NCI-H2227 treated with DMSO at 0.1 percent for 48 hours (cell line): Measurements from ENCODE around the gene NAV2.

Experiments
- DNase-seq: peaks from one replicate; lab custom pipeline; 2025; lab: John Stamatoyannopoulos, UW

NAV2 gene

DNA sequence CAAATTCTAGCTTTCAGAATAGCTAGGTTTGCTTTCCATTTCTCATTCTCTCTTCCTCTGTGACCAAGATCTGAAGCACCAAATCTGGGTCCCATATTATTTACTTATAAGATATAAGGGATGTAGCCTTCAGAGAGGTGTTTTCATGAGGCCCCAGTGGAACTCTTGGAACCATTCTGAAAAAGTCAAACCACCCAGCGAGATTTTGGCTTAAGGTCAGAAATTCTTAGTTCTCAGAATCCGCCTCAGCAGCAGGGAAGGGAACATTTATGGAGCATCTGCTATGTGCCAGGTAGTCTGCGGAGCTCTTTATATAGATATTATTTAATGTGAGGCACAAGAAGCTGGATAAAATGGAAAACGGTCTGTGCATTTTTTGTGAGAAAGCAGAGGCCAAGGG lies 6.3 kb downstream of the NAV2 start:
- no peak for DNase-seq

DNA sequence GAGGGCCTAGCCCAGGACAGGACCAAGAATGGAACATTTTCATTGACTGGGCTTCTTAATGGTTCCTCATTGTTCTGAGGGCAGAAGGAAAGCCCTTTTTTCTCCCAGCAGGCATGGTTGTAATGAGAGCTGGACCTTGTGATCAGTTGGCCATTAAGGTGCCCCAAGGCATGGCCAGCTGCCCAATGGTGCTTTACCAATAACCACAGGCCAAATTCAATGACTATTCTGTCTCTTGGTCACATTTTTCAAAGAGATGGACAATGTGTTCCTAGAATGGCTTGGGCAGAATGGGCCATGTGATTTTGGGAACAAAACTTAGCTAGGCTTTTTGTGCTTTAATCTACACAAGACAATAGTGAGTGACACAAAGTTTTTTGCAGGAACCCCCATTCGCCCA lies 7.3 kb downstream of the NAV2 start:
- no peak for DNase-seq

DNA sequence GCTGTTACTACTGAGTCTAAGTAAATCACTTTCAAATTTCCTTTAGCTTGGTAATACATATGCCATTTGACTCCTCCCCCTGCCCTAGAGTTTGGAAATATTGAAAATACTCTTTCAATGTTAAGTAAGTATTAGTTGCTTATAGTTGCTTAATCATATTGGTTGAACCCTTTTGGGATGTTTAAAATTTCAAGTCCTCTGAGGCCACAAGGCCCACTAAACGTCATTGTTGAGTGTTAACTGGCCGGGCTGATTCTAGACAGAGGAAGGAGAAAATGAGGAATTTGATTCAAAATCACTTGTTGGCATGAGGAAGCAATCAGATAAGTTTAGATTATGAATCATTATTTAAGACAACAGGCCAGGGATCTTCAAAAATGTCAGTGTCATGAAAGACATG lies 8.5 kb downstream of the NAV2 start:
- DNase-seq, result no peak

DNA sequence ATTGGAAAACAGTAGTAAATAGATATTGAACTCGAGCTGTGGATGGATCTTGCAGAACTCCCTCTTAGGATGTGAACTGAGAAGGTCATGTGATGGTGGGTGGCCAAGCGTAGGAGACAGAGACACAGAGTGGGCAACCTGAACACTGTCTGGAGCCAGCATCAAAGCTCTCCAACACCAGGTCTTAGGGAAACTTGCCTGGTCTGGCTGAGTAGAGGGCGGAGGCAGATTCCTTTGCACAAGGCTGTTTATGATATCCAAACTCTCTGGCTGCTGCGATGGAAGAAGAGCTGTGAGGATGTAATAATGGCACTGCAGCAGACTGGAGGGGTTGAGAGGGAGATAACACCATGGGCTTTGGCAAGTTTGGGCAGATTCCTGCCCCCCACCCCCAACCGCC lies 10.1 kb downstream of the NAV2 start:
- DNase-seq, result no peak

DNA sequence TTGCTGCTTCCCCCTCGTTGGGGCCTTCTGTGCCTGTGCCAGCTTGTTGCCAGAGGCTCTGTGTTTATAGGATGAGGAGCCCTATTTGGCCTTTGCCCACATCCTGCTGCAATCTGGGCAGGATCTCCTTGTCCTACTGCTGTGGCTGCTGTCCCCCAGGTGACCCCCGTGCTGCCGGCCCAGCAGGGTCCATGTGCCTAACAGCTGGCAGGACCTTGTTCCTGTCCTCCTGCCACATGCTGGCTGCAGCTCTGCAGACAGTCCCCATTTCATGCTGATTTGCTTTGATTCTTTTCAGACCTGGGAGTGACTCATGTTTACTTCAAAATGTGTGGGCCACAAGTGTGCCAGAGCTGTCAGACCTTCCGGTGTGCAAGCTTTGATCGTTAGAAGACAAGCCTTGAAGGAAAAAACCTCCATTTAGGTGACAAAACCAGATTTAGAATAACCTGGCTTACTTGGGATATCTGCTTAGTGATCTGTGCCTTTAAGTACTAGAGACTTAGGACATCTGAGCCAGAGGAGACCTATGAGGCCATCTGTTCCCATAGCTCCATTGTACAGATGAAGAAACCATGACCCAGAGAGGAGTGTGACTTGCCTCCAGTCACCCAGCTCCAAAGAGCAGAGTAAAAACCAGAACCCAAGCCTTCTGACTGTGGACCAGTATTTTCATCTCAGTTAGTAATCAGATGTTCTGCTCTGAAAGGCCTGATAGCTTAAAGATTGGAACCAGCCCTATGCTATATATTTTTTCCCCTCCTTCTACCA lies 11.1 kb downstream of the NAV2 start:
- no peak for DNase-seq

DNA sequence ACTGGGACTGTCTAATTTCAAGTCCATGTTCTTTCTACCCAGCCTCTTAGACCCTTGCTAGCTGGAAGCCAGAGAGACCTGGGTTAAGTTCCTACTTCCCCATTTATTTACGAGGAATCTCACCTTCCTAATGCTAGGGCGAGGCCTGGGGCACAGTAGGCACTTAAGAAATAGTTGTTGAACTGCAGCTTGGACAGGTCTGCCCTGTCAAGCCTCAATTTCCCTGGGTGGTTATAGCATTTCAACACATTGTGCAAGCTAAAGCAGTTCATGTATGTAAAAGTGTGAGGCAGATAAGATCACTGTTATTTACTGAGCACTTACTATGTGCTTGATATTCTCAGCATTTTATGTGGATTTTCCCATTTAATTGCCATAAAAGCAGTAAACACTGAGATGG lies 12.1 kb downstream of the NAV2 start:
- DNase-seq, result no peak

DNA sequence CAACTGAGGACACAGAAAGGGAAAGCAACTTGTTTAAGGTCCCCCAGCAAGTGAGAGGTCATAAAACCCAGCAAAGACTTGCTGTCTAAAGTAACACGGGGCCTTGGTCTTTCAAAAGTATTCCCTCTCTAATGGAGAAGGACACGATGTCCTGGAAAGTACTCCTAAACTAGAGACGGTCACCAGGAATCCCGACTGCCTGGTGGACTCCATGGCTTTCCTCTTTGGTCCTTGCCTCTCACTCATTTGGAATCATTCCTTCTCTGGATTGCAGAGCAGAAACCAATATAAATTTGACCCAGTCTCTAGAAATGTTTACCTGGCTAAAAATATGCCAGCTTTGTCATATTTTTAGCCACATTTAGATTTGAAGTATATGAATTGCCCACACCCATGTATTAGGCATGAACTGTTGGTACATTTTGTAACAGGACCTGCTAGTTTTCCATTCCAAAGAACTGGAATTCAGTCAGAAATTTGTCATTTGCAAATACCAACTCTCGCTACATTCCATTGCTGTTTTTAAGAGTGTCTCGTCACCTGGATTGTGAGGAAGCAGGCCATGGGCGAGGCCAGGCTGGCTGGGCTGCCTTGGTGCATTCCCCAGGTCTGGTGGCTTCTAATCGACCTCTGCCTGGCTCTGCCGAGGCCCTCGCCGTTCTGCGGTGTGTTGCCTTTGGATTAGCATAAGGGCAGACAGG lies 12.9 kb downstream of the NAV2 start:
- DNase-seq, result no peak

DNA sequence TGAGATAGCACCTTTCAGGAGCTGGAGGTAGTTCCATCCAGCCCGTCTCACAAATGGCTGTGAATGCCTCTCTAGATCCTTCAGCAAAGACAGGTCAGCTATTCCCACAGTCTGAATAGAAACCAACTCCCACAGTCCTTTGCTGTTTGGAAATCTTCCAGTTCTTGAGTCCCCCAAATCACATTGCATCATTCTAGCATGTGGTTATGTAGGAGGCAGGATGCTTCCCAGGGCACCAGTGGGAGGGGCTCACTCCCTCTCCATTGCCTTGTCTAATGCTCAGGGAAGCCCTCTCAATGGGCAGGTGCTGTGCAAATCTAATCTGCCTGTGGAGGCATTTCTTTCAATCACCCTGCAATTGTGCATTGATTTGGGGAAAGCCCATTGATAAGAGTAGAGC lies 14.6 kb downstream of the NAV2 start:
- DNase-seq, result no peak

DNA sequence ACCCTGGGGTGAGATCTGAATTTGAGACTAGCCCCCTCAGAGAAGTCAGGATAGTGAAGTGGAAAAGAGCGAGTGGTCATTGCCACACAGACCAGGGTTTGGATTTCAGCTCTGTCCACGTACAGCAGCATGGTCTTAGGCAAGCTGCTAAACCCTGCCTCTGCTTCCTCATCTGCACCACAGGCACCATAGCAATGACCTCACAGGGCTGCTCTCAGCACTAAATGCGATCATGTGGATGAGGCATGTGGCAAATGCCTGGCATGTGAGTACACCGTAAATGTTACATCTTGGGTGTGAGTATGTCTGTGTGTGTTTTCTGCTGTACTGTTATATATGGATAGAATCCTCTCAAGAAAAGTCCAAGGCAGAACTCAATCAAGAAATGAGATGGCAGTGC lies 15.8 kb downstream of the NAV2 start:
- DNase-seq, result no peak

DNA sequence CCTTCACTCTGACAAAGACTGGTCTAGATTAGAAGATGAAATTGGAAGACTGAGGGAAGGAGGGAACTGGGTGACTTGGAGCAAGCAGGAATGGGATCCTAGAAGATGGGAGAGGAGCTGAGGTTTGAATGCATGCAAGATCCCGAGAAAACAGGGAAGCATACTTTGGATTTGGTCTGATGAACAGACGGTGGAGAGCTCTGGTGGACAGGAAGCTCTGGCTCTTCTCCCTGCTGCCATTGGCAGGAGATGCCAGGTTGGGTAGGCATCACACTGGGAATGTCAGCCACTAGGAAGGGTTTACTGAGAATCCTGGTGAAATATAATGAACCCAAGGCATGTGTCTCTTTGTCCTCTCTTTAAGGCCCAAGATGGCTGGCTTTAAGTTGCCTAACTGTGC lies 16.5 kb downstream of the NAV2 start:
- no peak for DNase-seq

DNA sequence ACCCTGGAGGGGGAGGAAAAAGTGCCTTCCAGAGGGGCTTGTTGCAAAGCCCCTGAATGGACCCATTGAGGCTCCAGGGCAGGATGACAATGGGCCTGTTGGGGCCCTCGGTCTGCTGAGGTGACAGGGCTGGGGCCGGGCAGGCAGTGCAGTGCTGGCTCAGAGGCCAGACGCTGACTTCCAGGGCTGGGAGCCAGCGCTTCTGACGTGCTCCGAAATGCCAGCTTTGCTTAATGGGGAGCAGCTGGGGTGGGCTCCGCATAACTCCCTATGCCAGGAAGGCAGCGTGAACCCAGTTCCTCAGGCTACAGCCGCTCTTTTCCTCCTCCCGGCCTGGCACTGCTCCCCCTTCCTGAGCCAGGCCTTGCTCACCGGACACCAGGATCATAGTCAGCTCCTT lies 17.7 kb downstream of the NAV2 start:
- no peak for DNase-seq

DNA sequence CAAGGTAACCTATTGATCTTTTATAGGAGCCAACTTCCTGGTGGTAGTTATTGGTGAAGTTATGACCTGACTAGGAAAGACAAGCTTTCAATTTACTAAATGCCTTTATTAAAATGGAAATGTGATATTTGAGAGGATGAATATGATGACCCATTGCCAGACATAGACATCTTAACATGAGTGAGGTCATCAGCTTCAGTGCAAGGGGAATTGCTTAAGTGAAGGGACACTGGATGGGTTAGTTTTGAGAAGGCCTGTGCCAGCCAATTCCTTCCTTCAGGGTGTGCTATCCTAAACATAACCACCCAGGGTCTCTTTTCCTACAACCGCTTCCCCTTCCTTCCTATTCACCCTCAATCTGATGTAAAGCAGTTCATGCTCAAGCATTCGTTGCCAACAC lies 21.5 kb downstream of the NAV2 start:
- no peak for DNase-seq

DNA sequence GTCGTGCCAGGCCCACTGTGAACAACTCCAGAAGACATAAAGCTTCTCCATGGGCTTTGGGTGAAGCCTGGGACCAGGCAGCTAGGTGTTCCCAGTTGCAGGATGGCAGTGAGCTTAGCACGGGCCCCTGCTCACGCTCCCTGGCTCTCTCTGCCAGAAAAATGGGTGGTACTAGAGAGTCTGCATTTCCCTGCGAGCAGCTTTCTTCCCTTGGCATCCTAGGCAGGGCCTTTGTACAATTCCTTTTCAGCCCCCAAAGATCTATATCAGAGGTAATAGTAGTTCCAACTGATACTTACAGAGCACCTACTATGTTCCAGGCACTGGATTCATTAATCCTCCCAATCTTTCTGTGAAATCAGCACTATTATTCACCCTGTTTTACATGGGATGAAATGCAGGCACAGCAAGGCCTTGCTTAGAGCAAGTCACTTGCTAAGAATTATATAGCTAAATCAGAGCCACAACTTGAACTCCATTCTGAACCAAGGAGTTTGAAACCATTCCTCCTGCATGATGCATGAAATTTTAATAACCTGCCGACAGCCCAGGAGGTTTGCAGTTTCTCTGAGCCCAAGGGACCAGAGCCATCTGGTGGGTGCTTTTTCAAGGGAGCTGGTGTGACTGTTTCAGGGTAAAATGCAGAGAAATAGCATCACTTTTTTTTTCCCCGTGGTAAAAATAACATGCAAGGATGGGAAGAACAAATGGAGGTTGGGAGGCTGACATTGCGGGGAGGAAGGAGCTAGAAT lies 22.7 kb downstream of the NAV2 start:
- DNase-seq, result no peak

DNA sequence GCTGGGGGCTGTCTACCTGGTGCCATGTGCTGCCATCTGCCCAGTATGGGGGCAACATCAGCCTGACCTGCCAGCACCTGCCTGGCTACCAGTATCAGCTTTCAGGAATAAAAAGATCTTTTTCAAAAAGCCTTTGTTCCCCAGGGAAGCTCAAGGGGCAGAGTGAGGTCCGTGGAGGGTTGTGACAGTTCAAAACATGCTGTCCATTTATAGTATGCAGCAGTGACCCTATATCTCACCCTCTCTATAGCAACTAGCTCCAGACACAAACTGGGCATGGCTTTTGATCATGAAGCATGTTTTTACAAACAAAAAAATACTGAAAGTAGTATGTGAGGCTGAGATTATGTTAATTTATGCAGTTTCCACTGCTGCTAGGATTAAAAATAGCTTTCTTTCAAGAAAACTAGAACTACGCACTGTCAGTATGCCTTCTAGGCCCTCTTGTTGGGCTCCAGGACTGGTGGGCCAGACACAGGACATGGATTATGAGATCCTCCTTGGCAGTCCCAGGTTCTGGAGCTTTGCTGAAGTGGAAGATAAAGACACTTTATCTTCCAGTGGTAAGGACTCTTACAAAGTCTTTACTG lies 23.4 kb downstream of the NAV2 start:
- no peak for DNase-seq

DNA sequence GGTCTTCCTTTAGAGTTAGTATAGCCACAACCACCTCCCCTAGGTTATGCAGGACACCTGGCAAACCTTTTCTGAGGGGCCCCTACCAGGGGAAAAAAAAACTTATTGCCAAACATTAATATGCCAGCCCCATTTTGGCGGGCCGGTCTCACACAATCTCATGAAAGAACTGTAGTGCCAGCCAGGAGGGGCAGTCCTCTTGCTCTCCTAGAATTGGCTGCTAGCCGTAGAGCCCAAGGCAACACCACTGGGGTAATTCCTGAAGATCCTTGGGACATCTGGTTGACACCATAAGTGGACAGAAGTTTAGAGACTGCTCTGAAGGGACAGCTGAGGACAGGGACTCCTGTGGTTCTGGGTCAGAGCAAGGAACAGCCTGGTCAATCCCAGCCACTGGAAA lies 24.2 kb downstream of the NAV2 start:
- no peak for DNase-seq

DNA sequence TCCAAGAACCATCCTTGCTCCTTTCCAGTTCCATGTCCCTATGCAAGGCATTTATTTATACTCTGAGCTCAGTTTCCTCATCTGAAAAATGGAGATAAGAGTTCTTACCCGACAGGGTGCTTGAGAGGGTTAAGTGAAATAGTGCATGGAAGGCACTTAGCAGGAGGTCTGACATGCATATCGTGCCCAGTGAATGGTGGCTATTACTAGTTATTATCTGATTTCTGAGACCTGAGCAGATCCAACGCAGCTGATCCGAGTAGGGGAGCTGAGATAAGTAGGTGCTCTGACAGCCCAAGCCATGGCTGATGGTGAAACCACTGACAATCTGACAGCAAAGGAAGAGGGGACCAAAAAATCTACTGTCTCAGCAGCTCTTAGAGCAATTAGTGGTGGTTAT lies 24.9 kb downstream of the NAV2 start:
- no peak for DNase-seq

DNA sequence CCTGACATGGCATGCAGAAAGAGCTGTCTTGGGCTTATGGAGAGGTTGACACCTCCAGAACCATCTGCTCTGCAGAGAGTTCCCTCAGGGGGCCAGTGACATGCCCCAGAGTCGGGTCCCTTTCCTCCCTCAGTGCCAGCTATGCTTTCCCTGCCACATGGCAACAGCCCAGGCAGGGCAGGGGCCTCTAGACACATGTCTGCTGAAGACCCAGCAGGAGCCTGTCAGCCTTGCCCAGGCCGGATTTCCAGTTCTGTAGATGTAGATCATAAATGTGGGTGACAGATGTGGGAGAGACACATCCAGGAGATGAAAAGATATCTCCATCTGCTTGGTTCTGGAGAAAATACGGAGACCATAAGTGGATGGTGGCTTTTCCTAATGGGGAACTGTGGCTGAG lies 25.5 kb downstream of the NAV2 start:
- no peak for DNase-seq

DNA sequence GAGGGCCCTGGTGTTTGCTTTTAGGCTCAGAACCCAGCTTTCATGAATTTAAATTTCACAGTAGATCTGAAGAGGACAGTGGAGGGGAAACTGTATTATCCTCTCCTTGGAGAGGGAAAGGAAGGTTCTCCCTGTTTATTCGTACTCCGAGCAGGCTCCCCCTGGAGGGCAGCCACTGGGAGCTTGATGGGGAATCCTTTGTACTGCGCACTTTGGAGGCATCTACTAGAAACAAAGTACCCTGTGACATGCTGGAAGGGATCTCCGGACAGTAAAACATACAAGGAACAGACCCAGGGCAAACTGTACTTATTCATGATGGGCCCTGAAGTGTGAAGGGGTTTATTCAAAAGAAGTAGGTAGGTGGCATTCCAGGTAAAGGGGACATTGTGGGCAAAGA lies 27.2 kb downstream of the NAV2 start:
- no peak for DNase-seq

DNA sequence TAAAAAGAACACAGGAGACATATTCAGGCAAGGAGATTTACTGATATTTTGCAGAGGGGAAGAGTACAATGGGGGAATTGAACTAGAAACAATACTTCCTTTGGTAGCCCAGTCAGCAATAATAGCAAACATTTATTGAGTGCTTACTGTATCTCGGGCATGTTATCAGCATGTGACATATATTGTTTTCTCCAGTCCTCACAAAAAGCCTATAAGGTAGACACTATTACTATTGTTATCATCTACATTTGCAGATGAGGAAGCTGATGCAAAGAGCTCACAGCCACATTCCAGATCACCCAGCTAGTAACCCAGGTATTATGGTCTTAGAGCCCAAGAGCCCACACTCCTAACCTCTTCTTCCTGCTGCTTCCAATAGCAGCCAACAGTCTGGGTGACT lies 27.9 kb downstream of the NAV2 start:
- DNase-seq, result no peak

DNA sequence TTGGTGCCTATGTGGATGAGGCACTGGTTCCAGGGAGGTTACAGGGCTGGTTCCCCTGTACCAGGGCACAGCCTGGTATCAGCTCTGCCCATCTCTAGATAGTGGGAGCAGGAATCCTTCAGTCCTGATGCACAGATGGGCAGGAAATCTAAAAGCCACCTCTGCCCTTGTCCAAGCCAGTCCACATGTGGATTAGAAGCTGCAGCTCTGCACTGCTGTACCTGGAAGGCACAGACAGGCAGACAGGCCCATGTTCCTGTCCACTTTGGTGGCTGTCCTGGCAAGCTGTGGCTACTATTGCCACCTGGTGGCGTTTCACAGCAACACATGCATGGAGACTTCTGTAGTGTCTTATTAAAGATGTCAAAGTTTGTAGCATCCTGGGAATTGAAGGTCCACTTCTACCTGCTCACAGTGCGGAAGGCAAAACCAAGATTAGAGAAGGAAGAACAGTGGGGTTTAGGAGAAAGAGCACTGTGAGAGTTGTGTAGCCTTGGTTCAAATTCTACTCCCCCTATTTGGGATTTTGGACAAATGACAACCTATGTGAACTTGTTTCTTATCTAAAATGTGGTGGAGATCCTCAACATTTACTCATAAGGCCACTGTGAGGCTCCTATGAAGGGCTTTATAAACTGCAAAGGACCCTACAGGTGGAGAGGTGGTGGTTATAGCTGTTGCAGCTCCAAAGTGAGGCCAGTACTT lies 30.1 kb downstream of the NAV2 start:
- DNase-seq, result peak; percentile 73

DNA sequence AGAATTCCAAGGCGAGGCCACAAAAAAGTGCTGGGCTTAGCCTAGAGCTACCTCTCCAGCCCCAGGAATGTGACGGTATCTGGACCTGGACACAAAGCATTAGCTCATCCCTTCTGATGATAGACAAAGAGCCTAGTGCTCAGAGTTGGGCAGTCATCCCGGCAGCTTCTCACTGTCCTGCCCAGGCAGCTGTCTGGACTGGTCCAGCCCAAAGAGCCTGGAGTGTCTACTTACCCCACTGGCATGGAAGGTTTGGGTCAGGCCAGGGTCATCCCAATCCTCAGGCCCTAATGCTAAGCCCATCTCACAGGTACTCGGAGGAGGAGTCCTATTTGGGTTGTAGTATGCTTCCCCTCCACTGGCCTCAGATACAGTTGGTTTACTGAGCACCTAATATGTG lies 31.0 kb downstream of the NAV2 start:
- DNase-seq, result no peak

DNA sequence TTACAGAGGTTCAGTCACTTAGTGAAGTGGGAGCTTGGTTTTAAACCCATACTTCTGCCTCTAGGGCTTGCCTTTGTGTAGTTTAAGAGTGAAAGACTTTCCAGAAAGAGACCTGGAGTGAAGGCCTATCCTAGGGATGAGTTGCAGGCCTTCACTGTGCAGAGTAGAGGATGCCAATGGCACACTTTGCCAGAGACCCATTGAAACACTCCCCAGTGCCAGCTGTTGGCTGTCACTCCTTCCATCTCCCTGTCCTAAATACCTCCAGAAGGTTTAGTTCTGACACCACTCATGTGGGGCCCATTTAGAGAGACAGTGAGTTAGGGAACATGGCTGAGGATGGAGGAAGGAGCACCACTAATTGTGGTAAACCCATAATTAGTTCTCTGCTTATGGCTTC lies 31.5 kb downstream of the NAV2 start:
- DNase-seq, result no peak
